IMR-90 (cell line): ENCODE data around the gene ALLC. TPM values are rescaled to one million over a fixed set of nuclear protein-coding genes. Genes with fewer than 3 reads are reported as not detected.

Experiments
- ATAC-seq: fragments of 200-7000 bp; cut with Tn5 transposase; 2 replicates; pipeline ENCODE4 v1.9.1; 2020; ENCODE audit warnings: low read depth, mild to moderate bottlenecking, moderate library complexity
- BruUV-seq: library from RNA; stranded (reverse); fragments of 400-500 nt; replicated peaks from 2 replicates; lab custom pipeline; 2021; lab: Mats Ljungman, UMichigan
- CTCF ChIA-PET: fragments of 300-600 bp; formaldehyde crosslinking; extraction: SDS; loops from one replicate; lab custom pipeline; 2021; ENCODE audit warnings: antibody characterized with exemption; lab: Yijun Ruan, JAX
- POLR2A ChIA-PET: fragments of 300-600 bp; sonication (Branson Sonifier 250); formaldehyde crosslinking; loops from one replicate; lab custom pipeline; 2022; ENCODE audit warnings: antibody characterized with exemption; ENCODE audit not compliant: unreplicated experiment; lab: Charles Lee
- DNase-seq: peaks from one replicate; pipeline ENCODE4 v3.0.0; 2013
- H2AFZ ChIP-seq: replicated peaks from 2 replicates; pipeline ENCODE3; 2013; ENCODE audit warnings: low read length, mild to moderate bottlenecking; ENCODE audit not compliant: poor library complexity
- H2AK5ac ChIP-seq: 2 replicates; pipeline ENCODE4 v1.6.1; 2013; ENCODE audit warnings: low read depth, low read length, inconsistent platforms
- H2AK9ac ChIP-seq: replicated peaks from 2 replicates; pipeline ENCODE3; 2013; ENCODE audit warnings: mild to moderate bottlenecking, low read depth, low read length, moderate library complexity; ENCODE audit not compliant: poor library complexity
- H2BK120ac ChIP-seq: 2 replicates; pipeline ENCODE4 v1.6.1; 2013; ENCODE audit warnings: low read depth, low read length, inconsistent platforms
- H2BK15ac ChIP-seq: 3 replicates; pipeline ENCODE4 v1.6.1; 2013; ENCODE audit warnings: low read depth, low read length, inconsistent platforms
- H2BK20ac ChIP-seq: 2 replicates; pipeline ENCODE4 v1.6.1; 2013; ENCODE audit warnings: low read depth, mild to moderate bottlenecking, inconsistent platforms, low read length, moderate library complexity
- H2BK5ac ChIP-seq: 2 replicates; pipeline ENCODE4 v1.6.1; 2013; ENCODE audit warnings: mild to moderate bottlenecking, low read depth, low read length, inconsistent platforms; ENCODE audit not compliant: poor library complexity, severe bottlenecking
- H3K14ac ChIP-seq: replicated peaks from 2 replicates; pipeline ENCODE4 v1.6.1; 2013; ENCODE audit warnings: low read depth, low read length, inconsistent platforms
- H3K18ac ChIP-seq: 2 replicates; pipeline ENCODE4 v1.6.1; 2013; ENCODE audit warnings: low read depth, low read length, control low read depth
- H3K23ac ChIP-seq: 2 replicates; pipeline ENCODE4 v1.6.1; 2013; ENCODE audit warnings: low read depth, low read length, inconsistent platforms
- H3K27ac ChIP-seq: 2 replicates; pipeline ENCODE4 v1.5.1; 2013; ENCODE audit warnings: mild to moderate bottlenecking, control low read depth, low read length; ENCODE audit not compliant: insufficient read depth
- H3K27me3 ChIP-seq: 2 replicates; pipeline ENCODE4 v1.6.1; 2013; ENCODE audit warnings: low read length; ENCODE audit not compliant: control insufficient read depth, insufficient read depth
- H3K36me3 ChIP-seq: 2 replicates; pipeline ENCODE4 v1.6.1; 2013; ENCODE audit warnings: low read length, mixed read lengths; ENCODE audit not compliant: control insufficient read depth, insufficient read depth
- H3K4ac ChIP-seq: 2 replicates; pipeline ENCODE4 v1.6.1; 2013; ENCODE audit warnings: low read depth, low read length, inconsistent platforms
- H3K4me1 ChIP-seq: 2 replicates; pipeline ENCODE4 v1.6.1; 2013; ENCODE audit warnings: low read length, mixed read lengths; ENCODE audit not compliant: control insufficient read depth, insufficient read depth
- H3K4me2 ChIP-seq: 2 replicates; pipeline ENCODE4 v1.6.1; 2013; ENCODE audit warnings: low read depth, mild to moderate bottlenecking, control low read depth, low read length, moderate library complexity
- H3K4me3 ChIP-seq: 2 replicates; pipeline ENCODE4 v1.5.1; 2013; ENCODE audit warnings: low read depth, mild to moderate bottlenecking, control low read depth, low read length, moderate library complexity; ENCODE audit not compliant: insufficient read depth
- H3K56ac ChIP-seq: 2 replicates; pipeline ENCODE4 v1.6.1; 2013; ENCODE audit warnings: low read length, inconsistent platforms; ENCODE audit not compliant: insufficient read depth; ENCODE audit errors: extremely low read depth
- H3K79me1 ChIP-seq, 2 experiments: 2 replicates each; pipeline ENCODE4 v1.6.1; 2013; ENCODE audit warnings: low read length in 2 of 2, inconsistent platforms in 1 of 2, low read depth in 1 of 2
- H3K9ac ChIP-seq: 2 replicates; pipeline ENCODE4 v1.6.1; 2013; ENCODE audit warnings: low read depth, low read length, control low read depth
- H3K9me1 ChIP-seq: 2 replicates; pipeline ENCODE4 v1.6.1; 2013; ENCODE audit warnings: low read length, inconsistent platforms; ENCODE audit not compliant: insufficient read depth
- H3K9me3 ChIP-seq: 2 replicates; pipeline ENCODE4 v1.6.1; 2013; ENCODE audit warnings: low read length; ENCODE audit not compliant: control insufficient read depth, insufficient read depth
- H4K20me1 ChIP-seq: 2 replicates; pipeline ENCODE4 v1.6.1; 2013; ENCODE audit warnings: low read length, inconsistent platforms; ENCODE audit not compliant: insufficient read depth
- H4K5ac ChIP-seq: 2 replicates; pipeline ENCODE4 v1.6.1; 2013; ENCODE audit warnings: mild to moderate bottlenecking, low read depth, low read length, control low read depth
- H4K8ac ChIP-seq, 2 experiments: 2 replicates each; pipeline ENCODE4 v1.6.1; 2013; ENCODE audit warnings: low read depth in 2 of 2, low read length in 2 of 2, control low read depth in 1 of 2, inconsistent platforms in 1 of 2
- H4K91ac ChIP-seq: 2 replicates; pipeline ENCODE4 v1.6.1; 2013; ENCODE audit warnings: low read depth, low read length, inconsistent platforms; ENCODE audit not compliant: insufficient read depth
- MAZ ChIP-seq: IDR thresholded peaks from 2 replicates; pipeline ENCODE4 v1.6.1; 2012; ENCODE audit warnings: low read depth, mild to moderate bottlenecking, low read length, improper control_type of control experiment, moderate library complexity, borderline replicate concordance
- NFE2L2 ChIP-seq: fragments of 150-350 bp; IDR thresholded peaks from 2 replicates; pipeline ENCODE4 v1.6.1; 2016; ENCODE audit warnings: low read depth, mild to moderate bottlenecking, low read length
- RFX5 ChIP-seq: IDR thresholded peaks from 2 replicates; pipeline ENCODE4 v1.8.0; 2012; ENCODE audit warnings: low read depth, mild to moderate bottlenecking, low read length, moderate library complexity
- WGBS, 2 experiments: methylation state at CpG; one replicate each; pipeline versions ENCODE4 v1.1.5 to v1.1.7; 2013; ENCODE audit warnings: missing lambda C conversion rate in 2 of 2; ENCODE audit not compliant: insufficient read length in 1 of 2; ENCODE audit errors: extremely low coverage in 2 of 2; 5-methylcytosine and 5-hydroxymethylcytosine counted together
- dilution Hi-C: fragments of 300-500 bp; cut with HindIII; formaldehyde crosslinking; loops from one replicate; pipeline ENCODE4 v1.14.3; 2018; ENCODE audit warnings: low sequenced_read_pairs; ENCODE audit not compliant: unreplicated experiment
- in situ Hi-C: fragments of 300-500 bp; cut with MboI; formaldehyde crosslinking; loops from 3 replicates; pipeline ENCODE4 v1.14.3; 2019; ENCODE audit warnings: low sequenced_read_pairs, inconsistent platforms, mixed read lengths
- intact Hi-C: fragments of 100-400 bp; cut with micrococcal nuclease; formaldehyde crosslinking; loops from 2 replicates; pipeline ENCODE4 v1.10.0; 2022
- polyA plus RNA-seq, 3 experiments: library from polyadenylated mRNA; depleted of rRNA; stranded (reverse); fragments of >200 nt; gene quantifications; 2 replicates each; pipeline ENCODE4 v1.2.3, GENCODE V29; 2012; ENCODE audit warnings: low replicate concordance in 1 of 3
- total RNA-seq: library from RNA; depleted of rRNA; stranded (reverse); fragments of >200 nt; gene quantifications from 2 replicates; pipeline ENCODE4 v1.2.3, GENCODE V29; 2012

Gene ALLC
- total and polyA plus RNA-seq, 2 of the 4 experiments (the other 2 are of a cell fraction) = not detected

- dilution Hi-C loops (no loop called here), intact Hi-C loops (no loop called here), in situ Hi-C loops (no loop called here)
- ATAC-seq = no peak
- H3K18ac ChIP-seq = peak overlapping the region; percentile 80
- H2BK20ac ChIP-seq = no peak overlapping the region
- WGBS, 2 experiments = no CpG with 5 or more reads among the region's 5 CpGs
- peak overlapping the region; percentile 29 for H2AK9ac ChIP-seq
- H3K23ac ChIP-seq = no peak overlapping the region
- ChIA-PET POLR2A (no interaction called here), CTCF (interaction anchor here (1.1 to 1.2 kb wide), 2 partner anchors 21 to 118 kb away, joined by 3 read pairs; no protein-coding TSS in a partner anchor)
- H3K27me3 ChIP-seq = peaks cover 15% of the 10 kb centered on the region
- no peak overlapping the region for H2BK5ac ChIP-seq
- no peak overlapping the region for H2BK120ac ChIP-seq
- H3K79me1 ChIP-seq = no peaks in the 10 kb centered on the region
- peak overlapping the region; percentile 29; the same call in 1 of the 2 replicates for H3K27ac ChIP-seq
- H3K9me1 ChIP-seq = no peaks in the 10 kb centered on the region
- H3K56ac ChIP-seq = no peak overlapping the region
- peaks cover 5% of the 10 kb centered on the region for H3K4me1 ChIP-seq
- no peak overlapping the region for H3K4ac ChIP-seq
- no peaks in the 10 kb centered on the region for H3K36me3 ChIP-seq
- no peak overlapping the region for H4K8ac ChIP-seq
- H4K91ac ChIP-seq = no peak overlapping the region
- DNase-seq = no peak
- no peaks in the 10 kb centered on the region for H4K20me1 ChIP-seq
- no peak overlapping the region for H2AFZ ChIP-seq
- no peak overlapping the region for H3K4me2 ChIP-seq
- BruUV-seq = no TSS peak
- no peak overlapping the region for H2AK5ac ChIP-seq
- H3K14ac ChIP-seq = no peak overlapping the region
- peak overlapping the region; percentile 58; the same call in 1 of the 2 replicates for H4K5ac ChIP-seq
- H3K4me3 ChIP-seq = no peak overlapping the region
- no peak overlapping the region for H2BK15ac ChIP-seq
- no peaks in the 10 kb centered on the region; the same call in 1 of the 2 replicates for H3K9me3 ChIP-seq
- TF ChIP-seq NFE2L2 (no peak), MAZ (no peak), RFX5 (no peak)
- no peak overlapping the region for H3K9ac ChIP-seq
Measured at GRCh38 chr2:3706892-3707291, 48.9 kb downstream of the ALLC start.
